Fibroblast of gingiva (primary cell): ENCODE results near the gene CDHR3.
"Not testable (repeated sequence)": the region's sequence is repeated elsewhere in the genome, so short reads cannot be mapped to it uniquely, and the experiment has no call there.

Experiments used
- DNase-seq: peaks from one replicate; pipeline ENCODE4 v3.0.0-alpha.2; 2011; ENCODE audit warnings: low read depth

CDHR3 gene

DNA sequence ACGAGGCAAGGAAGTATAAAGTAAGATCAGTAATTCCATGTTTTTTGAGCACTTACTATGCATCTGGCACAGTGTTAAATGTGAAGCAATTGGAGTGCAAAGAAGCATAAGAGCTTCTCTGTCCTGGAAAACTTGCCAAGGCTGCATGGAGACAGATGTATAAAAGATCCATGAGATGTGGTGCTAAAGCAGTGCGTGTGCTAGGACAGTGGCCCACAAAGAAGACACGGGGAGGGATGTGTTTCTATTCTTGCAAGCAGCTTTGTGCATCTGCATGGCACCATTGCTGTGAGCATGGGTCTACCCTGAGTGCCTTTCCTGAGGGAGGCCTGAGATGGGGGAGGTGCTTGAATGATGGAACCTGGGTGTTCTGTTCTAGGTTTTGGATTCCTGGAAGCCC is 5.1 kb upstream of the CDHR3 start:
- no peak for DNase-seq

DNA sequence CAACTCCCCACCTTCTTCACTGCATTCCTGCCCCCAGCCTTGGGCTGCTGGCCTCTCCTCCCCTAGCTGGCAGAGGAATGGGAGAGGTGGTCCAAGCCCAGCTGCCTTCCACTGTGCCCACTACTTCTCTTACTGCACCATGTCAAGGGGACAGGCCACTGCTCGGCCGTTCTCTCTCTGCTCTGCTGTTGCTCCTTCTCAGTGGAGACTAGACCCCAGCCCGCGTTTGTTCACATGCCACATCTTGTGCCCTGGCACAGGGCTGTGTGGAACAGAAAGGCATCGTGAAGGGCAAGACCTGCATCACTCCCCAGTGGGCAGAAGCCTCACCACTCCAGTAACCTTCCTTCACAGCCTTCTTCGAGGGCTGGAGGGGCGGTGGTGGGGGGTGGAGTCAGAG is 711 bp upstream of the CDHR3 start:
- DNase-seq, result no peak

DNA sequence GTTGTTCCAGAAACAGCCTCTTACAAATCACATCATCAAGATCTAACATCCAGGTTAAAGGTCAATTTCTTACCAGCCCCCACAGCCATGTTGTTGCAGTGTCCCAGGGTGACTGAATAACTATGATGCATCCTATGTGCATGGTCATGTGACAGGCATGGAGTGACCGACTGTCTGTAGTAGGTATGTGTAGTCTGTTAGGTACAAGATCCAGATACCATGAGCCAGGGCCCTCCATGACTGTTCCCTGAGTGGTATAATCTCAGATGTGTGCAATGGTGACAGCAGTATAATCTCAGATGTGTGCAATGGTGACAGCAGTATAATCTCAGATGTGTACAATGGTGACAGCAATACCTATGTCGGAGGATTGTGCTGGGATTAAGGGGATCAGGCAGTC is 8.8 kb downstream of the CDHR3 start:
- no peak for DNase-seq

DNA sequence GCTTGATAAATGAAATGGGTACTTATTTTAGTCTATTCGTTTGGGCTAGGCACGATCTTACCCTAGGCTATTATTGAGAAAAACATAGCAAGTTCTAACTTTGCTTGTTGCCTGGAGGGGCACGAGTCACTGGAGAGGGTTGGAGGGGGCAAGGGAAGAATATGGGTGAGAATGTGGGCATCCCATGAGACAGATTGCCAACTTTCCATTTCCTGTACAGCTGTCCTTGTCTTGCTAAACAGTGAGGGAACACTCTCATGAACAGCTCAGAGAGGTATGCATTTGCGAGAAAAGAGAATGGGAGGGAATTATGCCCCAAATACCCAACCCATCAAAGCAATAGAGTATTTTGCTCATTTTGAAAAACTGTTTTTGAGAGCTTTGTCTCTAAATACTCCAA is 9.2 kb downstream of the CDHR3 start:
- no peak for DNase-seq

DNA sequence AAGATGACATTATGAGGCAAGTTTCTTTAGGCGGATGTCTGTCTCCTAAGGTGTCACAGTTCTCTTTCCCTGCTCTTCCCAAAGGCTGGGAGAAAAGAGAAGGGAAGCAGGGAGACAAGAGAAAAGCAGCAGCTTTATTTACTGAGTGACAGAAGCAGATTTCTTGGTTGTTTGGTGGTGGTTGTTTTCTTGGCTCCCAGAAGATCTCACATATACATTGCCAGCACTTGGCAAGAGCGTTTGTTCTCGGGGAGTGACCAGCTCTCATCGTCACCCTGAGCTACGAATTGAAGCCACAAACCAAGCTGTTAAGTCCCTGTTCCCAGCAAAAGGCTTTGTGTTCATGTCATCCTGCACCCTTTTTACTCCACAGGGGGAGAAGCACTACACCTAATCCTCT is 11.4 kb downstream of the CDHR3 start:
- no peak for DNase-seq

DNA sequence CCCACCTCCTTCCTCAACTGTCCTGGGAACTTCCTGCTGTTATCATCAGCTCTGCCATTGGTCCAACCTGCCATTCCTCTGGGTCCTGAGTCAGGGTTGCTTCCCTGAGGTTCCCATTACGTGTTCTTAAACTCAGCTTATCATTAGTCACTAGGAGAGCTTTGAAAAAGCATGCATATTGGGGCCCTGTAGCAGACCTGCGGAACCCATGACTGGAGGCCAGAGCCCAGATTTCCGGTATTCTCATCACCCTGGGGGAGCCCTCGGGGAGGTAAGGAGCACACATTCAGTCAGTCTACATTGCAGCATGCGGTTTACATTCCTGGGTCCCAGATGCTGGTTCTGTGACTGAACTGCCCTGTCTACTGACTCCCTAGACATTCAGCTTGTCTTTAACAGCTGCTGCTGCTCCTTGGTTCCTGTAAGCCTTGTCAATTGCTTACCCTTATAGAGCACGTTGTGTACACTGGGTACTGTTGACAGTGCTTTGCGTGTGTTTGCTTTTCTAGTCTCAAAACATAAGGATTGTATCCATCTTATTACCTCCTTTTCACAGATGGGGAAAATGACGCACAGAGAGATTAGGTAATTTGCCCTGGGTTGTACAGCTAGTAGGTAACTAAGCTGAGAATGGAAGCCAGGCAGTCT is 12.8 kb downstream of the CDHR3 start:
- no peak for DNase-seq

DNA sequence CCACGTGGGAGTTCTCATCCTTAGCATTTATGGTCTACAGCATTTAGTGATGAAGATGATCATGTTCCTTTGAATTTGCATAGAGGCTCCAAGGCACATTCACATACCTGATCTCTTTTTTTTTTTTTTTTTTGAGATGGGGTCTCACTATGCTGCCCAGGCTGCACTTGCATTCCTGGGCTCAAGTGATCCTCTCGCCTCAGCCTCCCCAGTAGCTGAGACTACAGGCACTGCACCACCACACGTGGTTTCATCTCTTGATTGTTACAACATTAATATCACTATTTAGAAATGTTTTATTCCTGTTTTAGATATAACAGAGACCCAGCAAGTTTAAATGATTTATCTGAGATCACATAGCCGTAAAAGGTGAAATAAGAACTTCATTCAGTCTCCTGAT is 13.8 kb downstream of the CDHR3 start:
- DNase-seq, result no peak

DNA sequence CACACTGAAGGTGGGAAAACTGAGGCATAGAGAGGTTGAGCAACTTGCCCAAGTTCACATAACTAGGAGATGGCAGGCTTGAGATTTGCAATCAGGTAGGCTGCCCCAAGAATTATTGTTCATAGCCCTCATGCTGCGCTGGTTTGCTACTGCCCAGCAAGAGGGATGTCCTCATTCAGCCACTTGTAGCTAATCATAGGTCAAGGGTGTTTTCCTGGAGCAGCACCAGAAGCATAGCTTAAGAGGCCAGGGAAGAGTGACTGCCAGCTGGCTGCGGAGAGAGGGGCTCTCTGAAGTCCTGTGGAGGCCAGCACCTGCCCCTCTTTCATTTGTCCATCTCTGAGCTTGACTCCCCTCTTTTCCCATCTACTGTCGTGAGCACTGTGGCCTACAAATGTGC is 15.0 kb downstream of the CDHR3 start:
- DNase-seq, result no peak

DNA sequence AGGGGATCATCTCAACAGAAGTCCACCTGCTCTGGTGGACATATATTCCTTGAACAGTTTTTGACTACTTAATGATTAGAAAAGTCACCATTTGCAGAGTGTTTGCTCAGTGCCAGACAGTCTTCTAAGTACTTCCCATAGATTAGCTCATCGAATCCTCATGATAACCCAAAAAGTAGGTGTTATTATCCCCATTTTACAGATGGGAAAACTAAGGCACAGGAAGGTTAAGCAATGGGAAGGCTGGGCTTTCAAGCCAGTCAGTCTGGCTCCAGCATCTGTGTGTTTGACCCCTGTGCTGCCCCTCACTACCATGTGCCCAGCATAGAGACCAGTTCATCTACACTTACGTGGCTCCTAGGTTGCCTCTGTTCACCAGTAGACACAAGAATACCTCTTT is 15.9 kb downstream of the CDHR3 start:
- no peak for DNase-seq

DNA sequence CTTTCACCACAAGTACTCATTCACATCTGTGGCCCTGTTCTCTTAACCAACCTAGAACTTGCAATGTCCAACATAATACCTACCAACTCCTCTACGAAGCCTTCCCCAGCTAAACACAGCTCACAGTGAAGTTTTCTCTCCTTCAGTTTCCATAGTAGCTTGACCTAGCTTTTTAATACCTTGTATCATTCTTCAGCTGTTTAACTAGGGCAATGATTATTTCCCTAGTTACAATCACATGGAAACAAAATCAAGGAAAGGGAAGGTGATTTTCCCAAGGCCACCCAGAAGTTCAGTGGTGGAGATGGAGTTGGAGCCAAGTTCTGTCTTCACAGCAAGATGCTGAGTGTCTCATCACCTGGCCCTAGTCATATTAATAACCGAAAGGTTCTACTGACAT is 16.3 kb downstream of the CDHR3 start:
- no peak for DNase-seq

DNA sequence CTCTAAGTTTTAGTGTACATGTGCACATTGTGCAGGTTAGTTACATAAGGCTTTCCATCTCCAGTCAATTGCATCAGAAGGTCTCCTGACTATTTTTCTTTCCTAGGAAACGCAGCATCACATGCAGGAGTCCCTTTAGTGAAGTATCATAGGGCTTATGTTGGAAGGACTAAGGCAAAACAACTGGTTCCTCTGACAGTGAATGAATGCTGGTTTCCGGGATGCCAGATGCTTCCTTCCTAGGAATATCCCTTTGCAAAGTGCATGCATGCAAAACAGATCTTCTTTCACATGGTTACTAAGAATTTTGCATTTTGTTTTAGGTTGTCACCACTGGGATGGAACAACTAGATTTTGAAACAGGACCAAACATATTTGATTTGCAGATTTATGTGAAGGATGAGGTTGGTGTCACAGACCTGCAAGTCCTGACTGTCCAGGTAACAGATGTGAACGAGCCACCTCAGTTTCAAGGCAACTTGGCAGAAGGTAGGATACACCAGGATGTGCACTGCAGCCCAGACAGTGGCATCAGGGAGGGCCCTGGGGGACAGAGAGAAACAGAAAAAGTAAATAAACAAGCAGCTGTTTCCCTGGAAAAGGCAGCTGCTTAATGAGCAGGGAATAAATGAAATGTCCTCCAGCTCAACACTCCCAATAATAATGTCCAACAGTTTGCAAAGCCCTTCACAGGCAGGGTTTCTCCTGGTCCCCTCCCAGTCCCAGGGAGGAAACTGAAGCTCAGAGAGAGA is 17.8 kb downstream of the CDHR3 start:
- no peak for DNase-seq

DNA sequence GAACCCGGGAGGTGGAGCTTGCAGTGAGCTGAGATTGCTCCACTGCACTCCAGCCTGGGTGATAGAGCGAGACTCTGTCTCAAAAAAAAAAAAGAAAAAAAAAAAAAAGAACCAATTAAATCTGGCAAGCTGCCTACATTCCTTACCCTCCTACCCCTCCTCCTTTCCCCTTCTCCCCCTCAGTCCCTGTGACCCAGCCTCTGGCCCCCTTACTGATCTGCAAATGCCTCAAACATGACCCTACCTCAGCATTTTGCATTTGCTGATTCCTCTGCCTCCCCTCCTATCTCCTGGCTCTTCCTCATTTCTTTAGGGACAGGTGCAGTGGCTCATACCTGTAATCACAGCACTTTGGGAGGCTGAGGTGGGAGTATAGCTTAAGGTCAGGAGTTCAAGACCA is 19.3 kb downstream of the CDHR3 start:
- DNase-seq, result no peak

DNA sequence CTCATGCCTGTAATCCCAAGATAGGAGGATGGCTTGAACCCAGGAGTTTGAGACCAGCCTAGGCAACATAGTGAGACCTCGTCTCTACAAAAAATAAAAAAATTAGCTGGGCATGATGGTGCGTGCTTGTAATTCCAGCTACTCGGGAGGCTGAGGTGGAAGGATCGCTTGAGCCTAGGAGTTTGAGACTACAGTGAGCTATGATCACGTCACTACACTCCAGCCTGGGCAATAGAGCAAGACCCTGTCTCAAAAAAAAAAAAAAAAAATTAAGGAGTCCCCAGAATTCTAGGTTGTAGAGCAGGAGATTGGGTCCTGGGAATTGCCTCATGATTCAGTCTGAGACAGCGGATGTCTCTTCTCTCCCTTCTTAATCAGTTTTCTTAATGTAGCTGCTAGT is 21.7 kb downstream of the CDHR3 start:
- DNase-seq, result not testable (repeated sequence)

DNA sequence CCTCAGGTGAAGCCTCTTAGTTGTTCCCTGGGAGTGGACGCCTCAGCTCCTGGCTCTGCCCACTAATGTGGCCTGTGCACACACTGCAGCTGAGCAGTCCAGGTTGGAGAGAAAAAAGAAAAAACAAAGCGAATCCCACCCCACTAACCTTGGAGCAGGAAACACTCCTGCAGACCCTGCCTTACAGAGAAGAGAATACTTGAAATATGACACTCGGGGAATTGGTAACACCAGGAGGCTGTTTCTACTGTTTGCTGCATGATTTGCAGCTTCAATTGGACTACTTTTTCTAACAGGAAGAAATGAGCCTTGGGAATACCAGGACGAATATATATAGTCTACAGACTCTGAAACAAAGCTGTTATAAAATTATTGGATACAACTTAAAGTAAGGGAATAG is 22.2 kb downstream of the CDHR3 start:
- DNase-seq, result no peak

DNA sequence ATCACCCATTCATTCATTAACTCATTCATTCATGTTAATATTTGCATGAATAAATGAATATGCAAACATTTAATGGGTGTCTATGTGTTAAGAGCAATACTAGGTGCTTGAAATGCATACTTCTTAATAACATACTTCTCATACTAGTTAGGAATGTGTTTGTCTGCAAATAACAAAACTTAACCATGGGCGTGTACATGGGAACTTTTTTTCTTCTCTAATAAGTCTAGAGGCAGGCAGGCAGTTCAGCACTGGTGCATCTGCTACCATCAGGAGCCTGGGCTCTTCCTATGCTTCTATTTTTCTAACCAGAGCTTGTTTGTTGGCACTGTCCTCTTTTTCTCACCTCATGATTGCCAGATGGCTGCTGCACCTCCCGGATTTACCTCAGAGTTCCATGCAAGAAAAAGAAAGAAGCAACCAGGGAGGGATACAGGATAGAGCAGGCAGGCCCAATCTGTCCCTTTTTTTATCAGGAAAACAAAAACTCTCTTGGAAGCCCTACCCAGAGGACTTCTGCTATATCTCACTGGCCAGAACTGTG is 22.7 kb downstream of the CDHR3 start:
- DNase-seq, result no peak

DNA sequence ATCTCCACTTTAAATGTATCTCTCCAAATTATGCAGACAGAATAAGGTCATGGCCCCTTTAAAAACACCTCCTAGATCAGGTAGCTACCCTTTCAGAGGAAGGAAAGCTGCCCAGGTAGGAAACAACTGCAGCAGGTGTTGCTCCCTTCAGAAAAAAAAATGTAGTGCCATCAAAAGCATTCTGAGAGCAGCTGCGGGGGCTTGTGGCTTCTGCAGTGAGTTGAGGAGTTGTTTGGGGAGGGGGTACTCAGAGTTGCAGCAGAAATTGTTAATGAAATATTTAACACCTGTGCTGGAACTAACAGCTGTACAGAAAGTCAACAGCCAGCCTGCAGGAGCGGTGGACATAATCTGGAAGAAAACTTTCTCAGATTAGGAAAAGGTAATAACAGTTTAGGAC is 24.0 kb downstream of the CDHR3 start:
- no peak for DNase-seq

DNA sequence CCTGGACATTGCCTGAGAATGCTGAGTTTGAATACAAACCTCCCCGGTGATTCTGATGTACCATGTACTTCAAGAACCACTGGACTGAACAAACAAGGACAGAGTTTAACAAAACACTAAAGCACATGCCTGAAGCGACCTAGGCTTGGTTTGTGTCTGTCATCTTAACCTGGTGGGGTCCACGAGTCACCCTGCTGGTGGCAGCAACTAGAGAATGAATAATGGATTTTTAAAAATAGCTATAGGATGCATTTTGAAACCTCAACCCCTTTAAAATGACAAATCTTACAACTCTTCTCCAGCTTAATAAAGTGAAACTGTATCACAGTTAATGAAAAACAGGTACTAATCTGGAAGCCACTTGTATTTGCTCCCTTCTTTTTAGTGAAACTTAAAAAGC is 25.2 kb downstream of the CDHR3 start:
- no peak for DNase-seq

DNA sequence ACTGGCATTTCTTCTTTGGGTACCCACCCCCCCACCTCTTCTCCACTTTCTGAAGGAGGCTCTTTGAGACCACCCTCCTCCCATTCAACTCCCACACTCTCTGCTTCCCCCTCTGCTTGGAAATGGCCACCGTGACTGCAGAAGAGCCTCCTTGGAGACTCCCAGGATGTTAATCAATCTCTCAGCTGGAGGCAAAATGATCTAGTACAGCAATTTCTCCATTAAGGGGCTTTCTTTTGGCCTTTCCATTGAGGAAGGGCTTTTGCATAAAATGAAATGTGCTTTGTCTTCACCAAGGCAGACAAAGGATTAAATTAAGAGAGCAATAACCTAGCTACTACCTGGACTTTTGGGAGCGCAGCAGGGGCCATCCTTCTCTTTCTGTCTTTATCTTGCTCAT is 26.1 kb downstream of the CDHR3 start:
- DNase-seq, result no peak

DNA sequence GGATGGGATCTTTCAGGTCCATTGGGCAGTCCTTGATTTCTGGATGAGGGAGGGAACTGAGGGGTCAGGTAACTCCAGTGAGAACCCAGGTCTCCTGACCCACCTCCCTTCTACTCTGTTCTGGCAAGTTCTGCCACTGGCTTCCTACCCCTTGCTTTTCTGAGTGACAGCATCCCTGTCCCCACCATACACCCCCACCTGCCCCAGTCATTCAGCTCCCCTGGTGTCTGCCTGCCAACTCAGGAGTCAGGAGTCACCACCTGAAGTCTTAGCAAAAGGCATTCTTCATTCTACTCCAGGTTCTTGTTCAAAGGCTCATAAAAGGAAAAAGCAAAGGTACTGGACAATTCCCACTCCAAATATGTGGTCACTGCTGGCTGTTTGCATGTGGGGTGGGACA is 26.6 kb downstream of the CDHR3 start:
- no peak for DNase-seq

DNA sequence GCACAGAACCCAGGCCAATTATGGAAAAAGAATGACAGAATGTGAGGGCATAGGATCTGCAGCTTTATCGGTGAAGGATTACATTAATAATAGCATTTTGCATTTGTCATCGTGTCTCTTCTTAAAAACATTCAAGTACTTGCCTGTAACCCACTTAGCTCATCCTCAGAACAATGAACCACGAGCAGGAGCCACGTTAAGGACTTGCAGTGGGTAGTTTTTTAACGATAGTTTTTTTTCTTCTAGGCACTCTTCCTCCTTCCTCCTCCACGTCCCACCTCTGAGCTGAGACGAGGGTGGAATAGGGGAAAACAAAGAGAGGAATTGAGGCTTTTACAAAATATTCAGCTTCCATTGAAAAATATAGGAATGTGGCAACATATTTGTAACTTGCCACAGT is 27.1 kb downstream of the CDHR3 start:
- no peak for DNase-seq

DNA sequence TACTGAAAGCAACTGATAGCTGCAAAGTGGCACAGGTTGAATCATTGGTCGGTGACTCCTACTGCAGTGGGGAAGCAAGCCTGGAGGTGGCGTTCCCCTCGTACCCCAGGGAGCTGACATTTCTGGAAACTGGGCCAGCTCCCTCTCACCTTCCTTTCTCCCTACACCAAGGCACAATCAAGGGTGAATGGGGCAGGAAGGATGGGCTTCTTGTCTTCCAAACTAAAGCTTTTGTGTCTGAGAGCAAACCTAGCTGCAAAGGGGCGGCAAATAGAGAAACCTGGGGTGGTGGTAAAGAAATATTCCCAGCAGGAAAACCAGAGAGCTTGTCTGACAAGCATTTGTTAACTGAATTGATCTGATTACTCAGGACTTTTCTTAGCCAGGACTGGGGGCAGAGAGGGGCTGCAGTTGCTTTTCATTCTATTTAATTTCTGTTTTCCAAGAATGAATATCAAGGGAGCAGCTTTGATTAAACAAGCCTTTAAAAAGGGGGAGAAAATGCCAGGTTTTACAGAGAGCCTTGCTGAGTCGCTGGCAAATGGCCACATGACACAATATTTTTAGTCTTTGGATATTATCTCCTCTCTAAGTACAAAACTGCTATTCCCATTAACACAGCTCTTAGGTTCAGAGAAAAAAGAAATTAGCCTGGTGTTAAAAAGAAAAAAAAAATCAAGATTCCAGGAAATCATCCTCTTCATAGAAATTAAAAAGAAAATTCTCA is 27.8 kb downstream of the CDHR3 start:
- no peak for DNase-seq

DNA sequence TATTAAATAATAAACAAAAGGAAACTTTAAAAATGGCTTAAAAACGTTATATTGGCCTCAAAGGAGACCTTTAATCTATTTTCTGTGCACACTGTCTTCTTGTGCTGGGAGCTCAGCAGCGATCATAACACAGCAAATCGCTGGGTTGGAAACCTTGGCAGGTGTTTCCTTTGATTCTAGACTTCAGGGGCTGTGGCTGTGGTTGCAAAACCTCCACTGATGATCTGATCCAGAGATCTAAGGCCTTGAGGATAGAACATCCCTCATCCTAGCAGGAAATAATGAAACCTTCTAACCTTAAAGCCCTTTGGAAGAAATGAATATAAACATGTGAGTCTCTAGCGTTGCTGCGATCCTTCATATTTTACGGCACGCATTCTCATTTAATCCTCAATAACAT is 29.8 kb downstream of the CDHR3 start:
- DNase-seq, result no peak
